GM12891 (cell line): ENCODE results near the gene SYNE2.

Experiments used
- PAX5 ChIP-seq: IDR thresholded peaks from 2 replicates; pipeline ENCODE4 v1.6.1; 2011; ENCODE audit warnings: low read length, moderate library complexity, mild to moderate bottlenecking; ENCODE audit not compliant: insufficient read depth, severe bottlenecking
- POLR2A ChIP-seq: IDR thresholded peaks from 2 replicates; pipeline ENCODE4 v1.6.1; 2011; ENCODE audit warnings: low read depth, low read length, control low read depth
- POLR2AphosphoS5 ChIP-seq: IDR thresholded peaks from 2 replicates; pipeline ENCODE4 v1.6.1; 2011; ENCODE audit warnings: low read depth, low read length, control low read depth
- SPI1 ChIP-seq: IDR thresholded peaks from 2 replicates; pipeline ENCODE4 v1.6.1; 2011; ENCODE audit warnings: low read depth, low read length, control low read depth
- TAF1 ChIP-seq: IDR thresholded peaks from 2 replicates; pipeline ENCODE4 v1.6.1; 2011; ENCODE audit warnings: low read depth, low read length, control low read depth

DNA sequence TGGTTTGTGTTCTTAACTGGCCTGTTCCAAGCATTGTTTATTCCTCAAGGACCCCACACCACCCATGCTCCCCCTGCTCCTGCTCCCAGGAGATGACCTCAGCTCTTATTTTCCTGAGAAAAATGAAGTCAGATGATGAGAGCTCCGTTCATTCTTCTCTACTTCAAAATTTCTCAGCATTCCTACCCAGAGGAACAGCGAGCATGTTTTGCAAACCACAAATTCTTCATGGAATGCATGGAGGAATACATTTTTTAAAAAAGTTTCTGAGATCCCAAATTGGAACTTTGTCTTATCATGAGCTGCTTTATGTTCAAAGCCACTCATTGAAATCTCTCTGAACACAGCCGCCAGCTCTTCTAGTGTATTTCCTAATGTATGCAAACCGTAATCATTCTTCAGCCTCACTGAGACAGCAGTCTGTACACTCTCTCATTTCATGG lies 44.9 kb downstream of the SYNE2 start:
- TF ChIP-seq POLR2AphosphoS5 (no peak), TAF1 (no peak), POLR2A (no peak), PAX5 (no peak), SPI1 (no peak)
